HUES64 (cell line): Measurements from ENCODE around the gene RBM38. TPM values are rescaled to one million over a fixed set of nuclear protein-coding genes. Genes with fewer than 3 reads are reported as not detected.
"Not testable (repeated sequence)": the region's sequence is repeated elsewhere in the genome, so short reads cannot be mapped to it uniquely, and the experiment has no call there.

Experiments
- H3K27ac ChIP-seq: 2 replicates; pipeline ENCODE4 v1.7.0; 2013; ENCODE audit warnings: low read depth, low read length, inconsistent platforms
- H3K27me3 ChIP-seq: 2 replicates; pipeline ENCODE4 v1.6.1; 2013; ENCODE audit warnings: mild to moderate bottlenecking, low read length; ENCODE audit not compliant: insufficient read depth
- H3K36me3 ChIP-seq: 2 replicates; pipeline ENCODE4 v1.6.1; 2013; ENCODE audit warnings: mild to moderate bottlenecking, low read length; ENCODE audit not compliant: insufficient read depth
- H3K4me1 ChIP-seq: 2 replicates; pipeline ENCODE4 v1.6.1; 2013; ENCODE audit warnings: mild to moderate bottlenecking, low read length, moderate library complexity; ENCODE audit not compliant: insufficient read depth
- H3K4me3 ChIP-seq: 2 replicates; pipeline ENCODE4 v1.5.1; 2013; ENCODE audit warnings: mild to moderate bottlenecking, low read length, moderate library complexity
- H3K9ac ChIP-seq: 2 replicates; pipeline ENCODE4 v1.6.1; 2013; ENCODE audit warnings: mild to moderate bottlenecking, low read depth, low read length
- H3K9me3 ChIP-seq: 2 replicates; pipeline ENCODE4 v1.6.1; 2013; ENCODE audit warnings: low read depth, low read length; ENCODE audit not compliant: insufficient read depth
- WGBS: fragments of 150-250, 120-280 bp; methylation state at CpG from one replicate; pipeline ENCODE4 v1.1.7; 2013; ENCODE audit warnings: missing lambda C conversion rate; 5-methylcytosine and 5-hydroxymethylcytosine counted together
- polyA plus RNA-seq, 2 experiments: library from polyadenylated mRNA; stranded (reverse); fragments of 50-300 nt; gene quantifications; one replicate each; pipeline ENCODE4 v1.2.3, GENCODE V29; 2013

Gene RBM38
- 64.6 TPM for polyA plus RNA-seq (2013, experiment 1 of 2)
- 63.0 TPM for polyA plus RNA-seq (2013, experiment 2 of 2)

GRCh38 chr20:57390604-57391438, at the start of gene RBM38:
Gene RBM38, plus strand, starts transcription at chr20:57391396. Its CDS starts 186 bp downstream, at chr20:57391582.
- H3K4me1 ChIP-seq, result peaks cover 33% of the 10 kb centered on the region
- peaks cover 12% of the 10 kb centered on the region for H3K27me3 ChIP-seq
- peaks cover 22% of the 10 kb centered on the region for H3K36me3 ChIP-seq
- H3K9ac ChIP-seq, result peak within 1 kb of the TSS; percentile 78
- no peaks in the 10 kb centered on the region for H3K9me3 ChIP-seq
- WGBS, result 5% methylated on average over 78 of the region's 78 CpGs
- H3K4me3 ChIP-seq, result peak within 1 kb of the TSS; percentile 76
- peak within 1 kb of the TSS; percentile 42; the same call in 1 of the 2 replicates for H3K27ac ChIP-seq

GRCh38 chr20:57341663-57342062, 49.5 kb upstream of the RBM38 start:
- no peaks in the 10 kb centered on the region for H3K9me3 ChIP-seq
- H3K4me3 ChIP-seq, result no peak overlapping the region
- no peak overlapping the region for H3K9ac ChIP-seq
- H3K36me3 ChIP-seq, result no peaks in the 10 kb centered on the region
- H3K27ac ChIP-seq, result no peak overlapping the region
- WGBS, result 83% methylated on average over 1 of the region's 2 CpGs
- no peaks in the 10 kb centered on the region; the same call in 1 of the 2 replicates for H3K27me3 ChIP-seq
- H3K4me1 ChIP-seq, result no peaks in the 10 kb centered on the region

DNA sequence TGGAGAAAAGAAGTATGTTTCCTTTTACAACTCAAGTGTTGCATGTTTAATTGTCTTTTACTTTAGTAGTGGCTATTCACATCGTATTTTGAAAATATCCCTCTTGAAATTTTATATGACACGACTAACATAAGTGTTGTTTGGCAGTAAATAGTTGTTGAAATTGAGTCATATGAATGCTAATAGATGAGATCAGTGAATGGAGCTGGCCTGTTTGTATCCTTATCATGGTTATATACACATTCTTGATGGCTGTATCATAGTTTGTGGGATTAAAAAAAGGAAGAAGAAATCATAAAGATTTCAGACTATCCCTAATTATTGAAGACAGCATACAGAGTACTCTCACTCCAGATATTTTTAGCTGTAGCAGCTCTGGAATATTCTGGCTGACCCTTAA, 48.4 kb upstream of the RBM38 start:
- Histone ChIP-seq H3K27me3 (no peaks in the 10 kb centered on the region; the same call in 1 of the 2 replicates), H3K4me1 (no peaks in the 10 kb centered on the region), H3K9me3 (no peaks in the 10 kb centered on the region), H3K4me3 (no peak overlapping the region), H3K27ac (no peak overlapping the region), H3K36me3 (no peaks in the 10 kb centered on the region), H3K9ac (no peak overlapping the region)
- 83% methylated on average over 2 of the region's 2 CpGs for WGBS

DNA sequence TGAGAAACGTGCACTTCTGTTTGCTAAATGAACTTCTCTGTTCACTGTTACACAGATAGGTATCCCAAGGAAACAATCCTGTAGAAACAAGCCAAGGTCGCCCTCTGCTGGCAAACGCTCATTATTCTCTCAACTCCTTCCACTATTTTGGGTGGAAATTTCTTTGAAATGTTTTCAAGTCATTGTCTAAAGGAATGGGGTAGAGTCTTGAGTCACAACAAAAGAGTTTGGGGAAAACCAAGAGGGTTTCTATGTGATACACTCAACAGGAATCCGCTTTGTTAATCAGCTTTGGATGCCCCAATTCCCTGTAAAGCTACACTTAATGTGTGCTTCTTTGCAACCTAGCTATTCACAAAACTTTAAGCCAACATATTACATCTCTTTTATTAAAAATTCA, 44.7 kb upstream of the RBM38 start:
- Histone ChIP-seq H3K4me1 (no peaks in the 10 kb centered on the region), H3K36me3 (no peaks in the 10 kb centered on the region), H3K9ac (no peak overlapping the region), H3K27me3 (no peaks in the 10 kb centered on the region; the same call in 1 of the 2 replicates), H3K9me3 (no peaks in the 10 kb centered on the region), H3K27ac (no peak overlapping the region), H3K4me3 (no peak overlapping the region)
- WGBS, result 0% methylated on average over 3 of the region's 4 CpGs

DNA sequence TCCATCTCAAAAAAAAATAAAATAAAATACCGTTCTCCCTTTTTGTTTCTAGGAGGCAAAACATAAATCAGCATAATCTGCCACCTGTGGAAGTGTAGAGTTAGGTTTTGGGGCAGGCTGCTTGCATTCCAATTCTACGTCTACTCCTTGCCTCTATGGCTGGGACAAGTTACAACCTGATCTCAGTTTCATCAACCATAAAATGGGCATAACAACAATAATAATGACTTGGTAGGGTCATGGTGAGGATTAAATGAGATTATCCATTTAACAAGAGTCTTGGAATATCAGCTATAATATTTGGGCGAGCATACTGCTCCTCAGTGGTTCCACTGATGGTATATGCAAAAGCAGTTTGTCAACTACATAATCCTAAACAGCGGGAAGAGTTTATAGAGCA, 43.8 kb upstream of the RBM38 start:
- Histone ChIP-seq H3K4me3 (no peak overlapping the region), H3K9me3 (no peaks in the 10 kb centered on the region), H3K27ac (no peak overlapping the region), H3K27me3 (no peaks in the 10 kb centered on the region), H3K4me1 (peaks cover 6% of the 10 kb centered on the region; the same call in 1 of the 2 replicates), H3K9ac (no peak overlapping the region), H3K36me3 (no peaks in the 10 kb centered on the region)
- WGBS, result 90% methylated on average over 2 of the region's 4 CpGs

- not testable (repeated sequence) for H3K27ac ChIP-seq, H3K4me3 ChIP-seq, H3K27me3 ChIP-seq, H3K9me3 ChIP-seq, H3K9ac ChIP-seq, H3K36me3 ChIP-seq, H3K4me1 ChIP-seq
- WGBS, result 95% methylated on average over 47 of the region's 47 CpGs
Observed at GRCh38 chr20:57348200-57348921, 42.8 kb upstream of the RBM38 start.

- H3K27me3 ChIP-seq, H3K9ac ChIP-seq, H3K9me3 ChIP-seq, H3K4me3 ChIP-seq, H3K36me3 ChIP-seq, H3K4me1 ChIP-seq, H3K27ac ChIP-seq: not testable (repeated sequence)
- 95% methylated on average over 21 of the region's 21 CpGs for WGBS
Observed at GRCh38 chr20:57348922-57349574, 42.1 kb upstream of the RBM38 start.

- 90% methylated on average over 14 of the region's 16 CpGs for WGBS
- no peaks in the 10 kb centered on the region; the same call in 1 of the 2 replicates for H3K36me3 ChIP-seq
- H3K9me3 ChIP-seq, result no peaks in the 10 kb centered on the region
- no peak overlapping the region for H3K27ac ChIP-seq
- H3K9ac ChIP-seq, result no peak overlapping the region
- H3K4me1 ChIP-seq, result peaks cover 6% of the 10 kb centered on the region; the same call in 1 of the 2 replicates
- no peak overlapping the region for H3K4me3 ChIP-seq
- no peaks in the 10 kb centered on the region for H3K27me3 ChIP-seq
Observed at GRCh38 chr20:57350081-57350710, 41.0 kb upstream of the RBM38 start.

DNA sequence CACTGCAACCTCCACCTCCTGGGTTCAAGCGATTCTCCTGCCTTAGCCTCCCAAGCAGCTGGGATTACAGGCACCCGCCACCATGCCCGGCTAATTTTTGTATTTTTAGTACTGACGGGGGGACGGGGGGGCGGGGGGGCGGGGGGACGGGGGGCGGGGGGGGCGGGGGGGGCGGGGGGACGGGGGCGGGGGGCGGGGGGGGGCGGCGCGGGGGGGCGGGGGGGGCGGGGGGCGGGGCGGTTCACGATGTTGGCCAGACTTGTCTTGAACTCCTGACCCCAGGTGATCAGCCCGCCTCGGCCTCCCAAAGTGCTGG, 40.5 kb upstream of the RBM38 start:
- H3K4me3 ChIP-seq, result peak overlapping the region; percentile 90
- H3K9me3 ChIP-seq, H3K36me3 ChIP-seq, H3K27me3 ChIP-seq, H3K4me1 ChIP-seq: not testable (repeated sequence)
- 20% methylated on average over 9 of the region's 24 CpGs for WGBS
- peak overlapping the region; percentile 88 for H3K27ac ChIP-seq
- peak overlapping the region; percentile 94; the same call in 1 of the 2 replicates for H3K9ac ChIP-seq

DNA sequence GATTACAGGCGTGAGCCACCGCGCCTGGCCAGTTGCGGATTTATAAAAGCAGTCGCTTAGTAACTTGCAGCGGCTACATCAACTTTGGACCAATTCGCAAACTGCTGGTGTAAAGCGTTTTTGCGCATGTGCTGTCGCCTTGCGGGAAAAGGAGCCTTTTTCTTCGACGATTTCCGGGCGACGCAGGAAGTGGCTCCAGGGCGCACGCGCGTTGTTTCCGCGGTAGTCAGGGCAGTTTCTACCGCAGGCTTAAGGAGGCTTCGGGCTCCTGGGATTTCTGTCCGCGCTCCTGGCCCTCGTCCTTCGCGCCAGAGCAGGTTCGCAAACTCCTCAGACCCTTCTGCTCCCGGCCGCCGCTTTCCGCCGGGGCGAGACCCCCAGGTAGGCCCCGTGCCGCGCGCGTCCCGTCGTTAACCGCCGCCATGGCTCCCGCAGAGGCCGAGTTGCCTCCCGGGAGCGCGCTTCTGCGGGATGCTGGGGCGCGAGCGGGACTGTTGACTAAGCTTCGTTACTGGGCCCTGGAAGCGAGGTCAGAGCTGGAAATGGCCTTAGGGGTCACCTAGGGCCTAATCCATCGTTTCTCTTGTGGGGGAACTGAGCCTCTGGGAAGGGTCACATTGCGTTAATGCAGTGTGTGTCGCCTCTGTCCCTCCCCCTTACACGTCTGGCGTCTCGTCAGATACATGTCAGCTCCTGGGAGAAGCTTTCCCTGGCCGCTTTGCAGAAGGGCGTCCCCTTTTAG, 40.0 kb upstream of the RBM38 start, which contains the start of gene RAE1:
TSS of gene RAE1 (plus strand) at position 214 of the 742 bp plus-strand sequence. CDS start 2,784 bp downstream, outside the sequence.
- WGBS, result under 1% methylated on average over 64 of the region's 64 CpGs
- no peaks in the 10 kb centered on the region; the same call in 1 of the 2 replicates for H3K36me3 ChIP-seq

More for the DNA sequence above, 40.0 kb upstream of the RBM38 start, which contains the start of gene RAE1:
- Histone ChIP-seq H3K9me3 (no peaks in the 10 kb centered on the region), H3K9ac (peak within 1 kb of the TSS; percentile 94), H3K4me3 (peak within 1 kb of the TSS; percentile 90), H3K27ac (peak within 1 kb of the TSS; percentile 88), H3K4me1 (peaks cover 6% of the 10 kb centered on the region; the same call in 1 of the 2 replicates), H3K27me3 (no peaks in the 10 kb centered on the region)
